ENCODE data around the gene ATP13A3.

DNA sequence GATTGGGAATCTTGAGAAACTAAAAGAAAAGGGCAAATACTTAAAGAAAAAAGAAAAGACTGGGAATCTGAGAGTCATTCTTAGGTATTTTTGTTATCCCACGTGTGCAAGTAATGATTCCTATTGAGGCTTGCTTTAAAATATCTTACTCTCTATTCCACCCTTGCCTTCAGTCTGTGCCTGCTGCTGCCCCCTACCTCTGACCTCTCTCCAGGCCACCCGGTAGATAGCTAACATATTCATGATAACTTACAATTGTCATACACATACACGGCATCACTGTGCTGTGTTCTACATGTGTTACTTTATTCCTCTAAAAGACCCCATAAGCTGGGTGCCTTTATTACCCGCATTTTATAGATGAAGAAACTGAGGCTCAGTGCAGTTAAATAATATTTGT, 27.8 kb upstream of the ATP13A3 start:
- TF ChIP-seq POLR2A (IDR thresholded peaks at IDR 0.05) (no peak), CTCF (IDR thresholded peaks at IDR 0.05) (no peak), POLR2AphosphoS5 (IDR thresholded peaks at IDR 0.05) (no peak)
